Right cardiac atrium (tissue), 5 donors: ENCODE data around the gene CA6. TPM values are rescaled to one million over a fixed set of nuclear protein-coding genes. Genes with fewer than 3 reads are reported as not detected.
"Not testable (repeated sequence)": the region's sequence is repeated elsewhere in the genome, so short reads cannot be mapped to it uniquely, and the experiment has no call there.

Experiments used
- ATAC-seq, 2 donors: fragments of 200-7000 bp; cut with Tn5 transposase; one replicate each; pipeline versions ENCODE4 v1.8.0 to v1.9.1; 2020; ENCODE audit warnings: moderate library complexity in 2 of 2, mild to moderate bottlenecking in 1 of 2
- DNase-seq, 3 donors: peaks; one replicate each; pipeline ENCODE4 v3.0.0-alpha.2; 2020
- H3K27ac ChIP-seq: one replicate; pipeline ENCODE4 v1.5.1; 2013; ENCODE audit warnings: mild to moderate bottlenecking, low read length, control low read depth, moderate library complexity
- H3K27me3 ChIP-seq: one replicate; pipeline ENCODE4 v1.6.1; 2013; ENCODE audit not compliant: control insufficient read depth, insufficient read depth
- H3K4me1 ChIP-seq: one replicate; pipeline ENCODE4 v1.6.1; 2013; ENCODE audit warnings: low read length; ENCODE audit not compliant: control insufficient read depth, insufficient read depth
- H3K4me3 ChIP-seq: one replicate; pipeline ENCODE4 v1.5.1; 2013; ENCODE audit warnings: low read length, control low read depth
- H3K9me3 ChIP-seq: one replicate; pipeline ENCODE4 v1.6.1; 2013; ENCODE audit warnings: low read length; ENCODE audit not compliant: control insufficient read depth
- WGBS: extraction: QIAGEN DNeasy Blood & Tissue Kit; methylation state at CpG from one replicate; pipeline ENCODE4 v1.1.7; 2013; 5-methylcytosine and 5-hydroxymethylcytosine counted together
- intact Hi-C, 4 donors: fragments of 100-400 bp; cut with DNase I; formaldehyde crosslinking; loops; one replicate each; pipeline versions ENCODE4 v1.11.0 to v1.14.0; 2022 to 2023
- long read RNA-seq, 4 donors: library from polyadenylated mRNA; unstranded; transcript quantifications; one replicate each; pipeline ENCODE4 v2.0.0, GENCODE V29; 2020 to 2021
- polyA plus RNA-seq: library from polyadenylated mRNA; stranded (reverse); fragments of 200-250 nt; gene quantifications from one replicate; pipeline ENCODE4 v1.2.3, GENCODE V29; 2013
- total RNA-seq, 4 donors: library from RNA; stranded (reverse); fragmentation: NEBNext Ultra II Directional; extraction: Animal tissue kit (Norgen Biotek cat#: 25700); gene quantifications; one replicate each; pipeline ENCODE4 v1.2.1, GENCODE V29; 2021
- donor health status: healthy with polysubstance abuse.
- donor health status: DM: no; HTN: yes; CAD: no.
- donor health status: DM: no; HTN: no; CAD: no.
- donor health status: DM: no; HTN: yes; CAD: no; lungs with severe emphysema.
- donor health status: DM: yes; HTN: yes; CAD: no.

CA6 gene
- not detected for total RNA-seq
- not detected for polyA plus RNA-seq
- long read RNA-seq, donor 1, result 0 reads
- long read RNA-seq, donor 2, result 0 reads
- long read RNA-seq, donor 3, result 0 reads
- long read RNA-seq, donor 4, result 0 reads

DNA sequence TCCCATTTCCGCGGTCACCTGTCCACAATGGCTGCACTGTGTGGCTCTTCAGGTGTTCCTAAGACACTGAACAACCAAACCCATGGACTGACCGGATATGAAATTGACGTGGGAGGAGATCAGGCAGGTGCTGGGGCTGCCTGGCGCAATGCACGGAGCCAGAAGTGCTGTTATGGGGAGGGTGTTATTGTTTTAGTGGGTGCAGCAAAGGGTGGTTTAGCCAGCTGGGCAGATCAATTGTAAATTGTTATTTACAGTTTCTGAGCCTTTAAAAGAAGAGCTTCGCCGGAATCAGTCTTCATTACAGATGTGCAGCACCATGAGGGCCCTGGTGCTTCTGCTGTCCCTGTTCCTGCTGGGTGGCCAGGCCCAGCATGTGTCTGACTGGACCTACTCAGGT is at the start of gene CA6:
Gene CA6, plus strand, starts transcription at position 301 of the 400 bp plus-strand sequence. Its CDS starts 19 bp downstream, at position 320.
- H3K4me3 ChIP-seq, result no peak within 1 kb of the TSS
- DNase-seq (no peak), ATAC-seq (no peak)
- no peaks in the 10 kb centered on the region for H3K9me3 ChIP-seq
- no peaks in the 10 kb centered on the region for H3K27me3 ChIP-seq
- 97% methylated on average over 8 of the region's 8 CpGs for WGBS
- intact Hi-C loops, result no loop called here
- H3K4me1 ChIP-seq, result no peaks in the 10 kb centered on the region
- H3K27ac ChIP-seq, result no peak within 1 kb of the TSS

DNA sequence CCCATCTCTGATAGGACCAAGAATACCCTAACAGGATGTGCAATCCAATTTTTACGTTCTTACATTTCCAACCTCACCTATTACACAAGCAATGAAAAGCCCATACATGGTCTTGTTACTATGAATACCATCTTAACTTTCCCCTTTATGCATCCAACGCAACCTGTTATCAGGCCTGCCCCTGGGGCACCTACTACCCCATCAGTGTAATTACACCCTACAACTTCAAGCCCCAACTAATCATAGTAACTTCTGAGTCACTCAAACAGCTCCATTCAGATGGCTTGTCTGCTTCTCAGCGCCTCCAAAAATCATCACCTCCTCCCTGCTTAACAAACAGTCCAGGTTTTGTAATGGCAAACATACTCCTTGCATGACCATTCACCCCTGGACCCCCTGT is 48.9 kb upstream of the CA6 start:
- H3K27ac ChIP-seq, ATAC-seq, DNase-seq, intact Hi-C loops, H3K9me3 ChIP-seq, H3K4me3 ChIP-seq, H3K27me3 ChIP-seq, H3K4me1 ChIP-seq: not testable (repeated sequence)
- 44% methylated on average over 3 of the region's 3 CpGs for WGBS

DNA sequence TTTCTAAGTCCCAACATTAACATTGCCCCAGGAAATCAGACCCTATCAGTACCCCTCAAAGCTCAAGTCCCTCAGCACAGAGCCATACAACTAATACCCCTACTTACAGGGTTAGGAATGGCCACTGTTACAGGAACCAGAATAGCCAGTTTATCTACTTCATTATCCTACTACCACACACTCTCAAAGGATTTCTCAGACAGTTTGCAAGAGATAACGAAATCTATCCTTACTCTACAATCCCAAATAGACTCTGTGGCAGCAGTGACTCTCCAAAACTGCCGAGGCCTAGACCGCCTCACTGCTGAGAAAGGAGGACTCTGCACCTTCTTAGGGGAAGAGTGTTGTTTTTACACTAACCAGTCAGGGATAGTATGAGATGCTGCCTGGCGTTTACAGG is 48.2 kb upstream of the CA6 start:
- H3K27me3 ChIP-seq, H3K4me3 ChIP-seq, H3K27ac ChIP-seq, intact Hi-C loops, ATAC-seq, H3K9me3 ChIP-seq, DNase-seq, H3K4me1 ChIP-seq: not testable (repeated sequence)
- WGBS, result 69% methylated on average over 4 of the region's 4 CpGs

GRCh38 chr1:8898418-8898817 is 47.2 kb upstream of the CA6 start:
- DNase-seq, ATAC-seq, H3K4me1 ChIP-seq, H3K4me3 ChIP-seq, H3K9me3 ChIP-seq, H3K27ac ChIP-seq, H3K27me3 ChIP-seq, intact Hi-C loops: not testable (repeated sequence)
- WGBS, result 90% methylated on average over 5 of the region's 5 CpGs

- no peak for ATAC-seq
- no peak for DNase-seq
- Histone ChIP-seq H3K27me3 (no peaks in the 10 kb centered on the region), H3K9me3 (no peaks in the 10 kb centered on the region), H3K27ac (no peak overlapping the region), H3K4me3 (no peak overlapping the region), H3K4me1 (peaks cover 5% of the 10 kb centered on the region)
- intact Hi-C loops, result no loop called here
- 93% methylated on average over 7 of the region's 7 CpGs for WGBS
These were observed 46.6 kb upstream of the CA6 start for GRCh38 chr1:8899046-8899445.

- H3K4me3 ChIP-seq, H3K27me3 ChIP-seq, ATAC-seq, H3K4me1 ChIP-seq, H3K9me3 ChIP-seq, H3K27ac ChIP-seq, intact Hi-C loops, DNase-seq: not testable (repeated sequence)
- 92% methylated on average over 4 of the region's 4 CpGs for WGBS
These were observed 45.0 kb upstream of the CA6 start for GRCh38 chr1:8900684-8901083.

- ATAC-seq (no peak), DNase-seq (no peak)
- intact Hi-C loops, result no loop called here
- H3K4me1 ChIP-seq, result peaks cover 5% of the 10 kb centered on the region
- H3K9me3 ChIP-seq, result no peaks in the 10 kb centered on the region
- H3K27me3 ChIP-seq, result no peaks in the 10 kb centered on the region
- 76% methylated on average over 5 of the region's 5 CpGs for WGBS
- no peak overlapping the region for H3K27ac ChIP-seq
- H3K4me3 ChIP-seq, result no peak overlapping the region
These were observed 42.9 kb upstream of the CA6 start for GRCh38 chr1:8902765-8903164.

DNA sequence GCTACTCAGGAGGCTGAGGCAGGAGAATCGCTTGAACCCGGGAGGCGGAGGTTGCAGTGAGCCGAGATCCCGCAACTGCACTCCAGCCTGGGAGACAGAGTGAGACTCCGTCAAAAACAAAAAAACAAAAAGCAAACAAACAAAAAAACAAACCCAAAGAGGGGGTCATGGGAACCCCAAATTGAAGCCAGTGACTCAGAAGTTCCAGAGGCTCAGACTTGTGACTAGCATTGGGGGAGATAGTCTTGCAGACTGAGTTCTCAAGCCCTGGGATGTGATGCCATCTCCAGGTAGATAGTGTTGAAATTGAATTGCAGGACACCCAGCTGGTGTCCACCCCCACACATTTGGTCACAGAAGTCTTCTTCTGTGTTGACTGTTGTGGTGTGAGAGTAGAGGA is 42.3 kb upstream of the CA6 start:
- no peaks in the 10 kb centered on the region for H3K9me3 ChIP-seq
- no peak for ATAC-seq
- WGBS, result 96% methylated on average over 6 of the region's 6 CpGs
- H3K27me3 ChIP-seq, result no peaks in the 10 kb centered on the region
- H3K27ac ChIP-seq, result no peak overlapping the region
- DNase-seq, result no peak
- H3K4me1 ChIP-seq, result peaks cover 5% of the 10 kb centered on the region
- no peak overlapping the region for H3K4me3 ChIP-seq
- intact Hi-C loops, result no loop called here

- 60% methylated on average over 6 of the region's 6 CpGs for WGBS
- DNase-seq (peak in 2 of 3 donors; percentile 47 to 70), ATAC-seq (peak; percentile 65 to 66)
- H3K27ac ChIP-seq, result no peak overlapping the region
- intact Hi-C loops, result no loop called here
- no peaks in the 10 kb centered on the region for H3K9me3 ChIP-seq
- no peaks in the 10 kb centered on the region for H3K27me3 ChIP-seq
- no peak overlapping the region for H3K4me3 ChIP-seq
- peaks cover 5% of the 10 kb centered on the region for H3K4me1 ChIP-seq
These were observed 41.6 kb upstream of the CA6 start for GRCh38 chr1:8903908-8904650.

DNA sequence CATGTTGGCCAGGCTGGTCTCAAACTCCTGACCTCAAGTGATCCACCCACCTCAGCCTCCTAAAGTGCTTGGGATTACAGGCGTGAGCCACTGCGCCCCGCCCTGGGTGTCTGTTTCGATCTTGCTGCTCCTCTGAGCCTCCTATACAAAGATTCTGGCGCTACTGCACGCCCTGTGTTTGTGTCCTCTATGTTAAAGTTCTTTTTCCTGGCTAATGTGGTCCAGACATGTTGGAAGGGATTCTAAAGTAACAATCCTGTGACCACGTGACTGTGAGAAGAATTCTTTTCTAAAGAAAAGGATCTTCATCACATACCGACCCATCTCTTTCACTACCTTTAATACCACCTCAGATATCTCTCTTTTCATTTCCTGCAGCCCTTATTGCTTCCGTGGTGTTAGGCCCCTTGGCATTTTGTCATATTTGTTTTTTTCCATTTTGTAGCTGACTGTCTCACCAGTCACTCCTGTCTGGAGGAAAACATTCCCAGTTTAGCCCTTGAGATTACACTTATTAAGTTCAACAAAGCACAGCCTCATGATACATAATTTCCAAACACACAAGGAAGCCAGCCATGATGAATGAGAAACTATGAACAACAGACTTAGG is 40.0 kb upstream of the CA6 start:
- no peaks in the 10 kb centered on the region for H3K27me3 ChIP-seq
- no peak for DNase-seq
- WGBS, result 61% methylated on average over 9 of the region's 9 CpGs
- peaks cover 5% of the 10 kb centered on the region for H3K4me1 ChIP-seq
- H3K9me3 ChIP-seq, result no peaks in the 10 kb centered on the region
- ATAC-seq, result peak; percentile 44 to 48
- H3K27ac ChIP-seq, result no peak overlapping the region
- H3K4me3 ChIP-seq, result no peak overlapping the region
- intact Hi-C loops, result no loop called here

DNA sequence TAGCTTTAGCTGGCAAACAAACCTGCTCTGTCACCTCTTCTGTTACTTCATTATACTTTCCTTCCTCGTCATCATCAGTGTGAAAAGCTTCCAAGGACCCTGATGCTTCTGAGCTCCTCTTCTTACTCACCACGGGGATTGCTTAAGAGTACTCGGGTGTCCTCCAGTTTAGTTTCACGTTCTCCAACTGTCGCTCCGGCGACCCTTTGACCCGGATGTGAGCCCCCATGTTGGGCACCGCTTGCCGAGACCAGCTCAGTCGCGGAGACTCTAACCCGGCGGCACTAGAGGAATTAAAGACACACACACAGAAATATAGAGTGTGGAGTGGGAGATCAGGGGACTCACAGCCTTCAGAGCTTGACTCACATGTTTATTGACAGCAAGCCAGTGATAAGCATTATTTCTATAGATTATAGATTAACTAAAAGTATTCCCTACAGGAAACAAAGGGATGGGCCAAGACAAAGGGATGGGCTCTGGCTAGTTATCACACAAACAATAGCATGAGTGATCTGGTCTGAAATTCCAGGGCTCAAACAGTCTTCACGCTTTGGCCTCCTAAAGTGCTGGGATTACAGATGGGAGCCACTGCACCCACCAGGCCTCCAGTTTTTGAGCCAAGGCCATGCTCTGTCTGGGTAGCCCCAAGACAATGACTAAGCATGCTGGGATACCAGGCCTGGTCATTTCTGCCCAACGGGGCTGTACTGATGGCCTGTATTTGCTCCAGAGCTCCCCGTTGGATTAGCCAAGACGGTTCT is 37.1 kb upstream of the CA6 start:
- peaks cover 2% of the 10 kb centered on the region for H3K4me1 ChIP-seq
- no peak overlapping the region for H3K27ac ChIP-seq
- no peaks in the 10 kb centered on the region for H3K27me3 ChIP-seq
- intact Hi-C loops, result no loop called here
- no peaks in the 10 kb centered on the region for H3K9me3 ChIP-seq
- no peak overlapping the region for H3K4me3 ChIP-seq
- DNase-seq (no peak), ATAC-seq (no peak)
- 69% methylated on average over 18 of the region's 18 CpGs for WGBS
